Neutrophil (primary cell): ENCODE results near the gene KCTD15.

Source experiments
- H3K27ac ChIP-seq: fragments of 200-600 bp; sonication (generic); 2 replicates; pipeline ENCODE4 v1.5.1; 2016; ENCODE audit warnings: mild to moderate bottlenecking, moderate library complexity
- H3K27me3 ChIP-seq: fragments of 200-600 bp; sonication (generic); 2 replicates; pipeline ENCODE4 v1.6.0; 2016; ENCODE audit warnings: mild to moderate bottlenecking
- H3K36me3 ChIP-seq: fragments of 200-600 bp; sonication (generic); 2 replicates; pipeline ENCODE4 v1.5.1; 2017
- H3K4me1 ChIP-seq, 2 experiments: fragments of 200-600 bp in 1 of 2; sonication (generic) in 1 of 2; 1 replicate in 1 of 2; 2 replicates in 1 of 2; pipeline versions ENCODE4 v1.5.1 to v1.6.1; 2013 to 2016; ENCODE audit warnings: low read depth in 1 of 2, low read length in 1 of 2, mild to moderate bottlenecking in 1 of 2, moderate library complexity in 1 of 2; ENCODE audit not compliant: control insufficient read depth in 1 of 2, insufficient read depth in 1 of 2
- H3K4me3 ChIP-seq, 2 experiments: fragments of 200-600 bp in 1 of 2; sonication (generic) in 1 of 2; 1 replicate in 1 of 2; 2 replicates in 1 of 2; pipeline ENCODE4 v1.5.1; 2013 to 2016; ENCODE audit warnings: low read depth in 1 of 2, low read length in 1 of 2, mild to moderate bottlenecking in 1 of 2, moderate library complexity in 1 of 2
- H3K9me3 ChIP-seq: fragments of 200-600 bp; sonication (generic); 2 replicates; pipeline ENCODE4 v1.5.1; 2016
- CTCF ChIP-seq: fragments of 200-600 bp; sonication (generic); IDR thresholded peaks from 2 replicates; pipeline ENCODE4 v1.5.1; 2016; ENCODE audit warnings: antibody characterized with exemption

KCTD15 gene

DNA sequence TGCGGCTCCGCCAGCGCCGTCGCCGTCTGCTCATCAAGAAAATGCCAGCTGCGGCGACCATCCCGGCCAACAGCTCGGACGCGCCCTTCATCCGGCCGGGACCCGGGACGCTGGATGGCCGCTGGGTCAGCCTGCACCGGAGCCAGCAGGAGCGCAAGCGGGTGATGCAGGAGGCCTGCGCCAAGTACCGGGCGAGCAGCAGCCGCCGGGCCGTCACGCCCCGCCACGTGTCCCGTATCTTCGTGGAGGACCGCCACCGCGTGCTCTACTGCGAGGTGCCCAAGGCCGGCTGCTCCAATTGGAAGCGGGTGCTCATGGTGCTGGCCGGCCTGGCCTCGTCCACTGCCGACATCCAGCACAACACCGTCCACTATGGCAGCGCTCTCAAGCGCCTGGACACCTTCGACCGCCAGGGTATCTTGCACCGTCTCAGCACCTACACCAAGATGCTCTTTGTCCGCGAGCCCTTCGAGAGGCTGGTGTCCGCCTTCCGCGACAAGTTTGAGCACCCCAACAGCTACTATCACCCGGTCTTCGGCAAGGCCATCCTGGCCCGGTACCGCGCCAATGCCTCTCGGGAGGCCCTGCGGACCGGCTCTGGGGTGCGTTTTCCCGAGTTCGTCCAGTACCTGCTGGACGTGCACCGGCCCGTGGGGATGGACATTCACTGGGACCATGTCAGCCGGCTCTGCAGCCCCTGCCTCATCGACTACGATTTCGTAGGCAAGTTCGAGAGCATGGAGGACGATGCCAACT is 24.4 kb upstream of the KCTD15 start:
- Histone ChIP-seq H3K4me1 (no peaks in the 10 kb centered on the region), H3K4me3 (no peak overlapping the region), H3K27ac (no peak overlapping the region), H3K36me3 (no peaks in the 10 kb centered on the region), H3K27me3 (peaks cover 8% of the 10 kb centered on the region), H3K9me3 (no peaks in the 10 kb centered on the region)
- no peak for TF ChIP-seq CTCF

GRCh38 chr19:33772858-33773180 is 23.9 kb upstream of the KCTD15 start:
- Histone ChIP-seq H3K27ac (no peak overlapping the region), H3K36me3 (no peaks in the 10 kb centered on the region), H3K4me1 (peaks cover 0 to 1% of the 10 kb centered on the region in 2 experiments), H3K9me3 (no peaks in the 10 kb centered on the region), H3K27me3 (peaks cover 11% of the 10 kb centered on the region), H3K4me3 (no peak overlapping the region)
- no peak for TF ChIP-seq CTCF

DNA sequence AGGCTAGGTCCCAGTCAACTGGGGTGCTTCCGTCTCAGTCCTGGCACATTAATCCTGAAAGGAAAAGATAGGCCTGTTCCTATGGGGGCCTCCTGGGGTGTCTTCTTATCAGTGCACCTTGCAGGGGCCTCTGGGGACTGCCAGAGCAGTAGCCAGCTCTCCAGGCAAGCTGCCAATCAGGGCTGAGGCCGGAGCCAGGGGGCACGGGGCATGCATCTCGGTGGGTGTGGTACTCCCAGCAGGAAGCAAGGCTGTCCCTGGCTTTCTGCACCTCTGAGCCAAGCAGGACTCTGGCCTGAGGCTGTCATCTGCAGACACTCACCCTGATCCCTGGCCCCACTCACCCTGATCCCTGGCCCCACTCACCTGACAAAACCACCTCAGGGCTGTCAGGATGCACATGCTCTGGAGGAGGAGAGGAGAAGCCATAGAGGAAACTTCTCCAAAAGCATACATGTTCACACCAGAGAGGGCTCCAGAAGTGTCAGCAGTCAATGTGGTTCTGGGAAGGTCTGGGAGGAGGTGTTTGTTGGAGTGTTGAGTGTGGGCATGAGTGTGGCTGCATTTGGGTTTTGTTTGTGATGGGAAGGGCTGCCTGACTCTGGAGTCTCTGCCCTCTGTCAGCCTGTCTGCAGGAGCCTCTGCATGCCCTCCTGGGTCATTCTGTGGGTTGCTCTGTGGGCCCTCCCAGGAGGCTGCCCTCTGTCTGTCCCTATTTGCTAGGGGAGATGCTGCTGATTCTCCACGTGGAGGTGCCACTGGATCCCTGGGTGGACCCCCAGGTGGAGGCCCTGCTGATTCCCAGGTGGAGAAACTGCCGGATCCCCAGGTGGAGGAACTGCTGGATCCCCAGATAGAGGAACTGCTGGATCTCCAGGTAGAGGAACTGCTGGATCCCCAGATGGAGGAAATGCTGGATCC is 22.7 kb upstream of the KCTD15 start:
- Histone ChIP-seq H3K4me1 (peaks cover 0 to 7% of the 10 kb centered on the region in 2 experiments), H3K4me3 (no peak overlapping the region), H3K9me3 (no peaks in the 10 kb centered on the region), H3K27ac (no peak overlapping the region), H3K36me3 (no peaks in the 10 kb centered on the region), H3K27me3 (peaks cover 19% of the 10 kb centered on the region)
- TF ChIP-seq CTCF: no peak

DNA sequence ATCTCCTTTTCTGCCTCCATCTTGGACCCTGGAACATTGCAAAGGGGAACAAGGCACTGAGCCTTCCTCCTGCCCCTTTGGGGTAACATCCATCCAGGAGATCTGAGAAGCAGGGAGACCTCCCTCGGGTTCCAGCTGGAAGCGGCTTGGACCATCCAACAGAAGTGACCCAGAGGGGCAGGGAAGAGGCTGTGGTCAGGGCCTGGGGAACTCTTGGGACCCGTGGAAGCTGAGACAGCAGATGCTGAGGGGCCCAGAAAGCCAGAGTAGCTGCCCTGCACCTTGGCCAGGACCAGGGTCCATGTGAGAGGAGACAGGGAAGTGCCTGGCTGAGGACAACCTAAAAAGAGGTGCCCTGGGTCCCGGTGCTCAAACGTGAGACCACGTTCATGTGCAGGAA is 21.9 kb upstream of the KCTD15 start:
- Histone ChIP-seq H3K9me3 (no peaks in the 10 kb centered on the region), H3K27me3 (peaks cover 23% of the 10 kb centered on the region), H3K36me3 (no peaks in the 10 kb centered on the region), H3K4me1 (peaks cover 0 to 7% of the 10 kb centered on the region in 2 experiments), H3K27ac (no peak overlapping the region), H3K4me3 (no peak overlapping the region)
- TF ChIP-seq CTCF: no peak

DNA sequence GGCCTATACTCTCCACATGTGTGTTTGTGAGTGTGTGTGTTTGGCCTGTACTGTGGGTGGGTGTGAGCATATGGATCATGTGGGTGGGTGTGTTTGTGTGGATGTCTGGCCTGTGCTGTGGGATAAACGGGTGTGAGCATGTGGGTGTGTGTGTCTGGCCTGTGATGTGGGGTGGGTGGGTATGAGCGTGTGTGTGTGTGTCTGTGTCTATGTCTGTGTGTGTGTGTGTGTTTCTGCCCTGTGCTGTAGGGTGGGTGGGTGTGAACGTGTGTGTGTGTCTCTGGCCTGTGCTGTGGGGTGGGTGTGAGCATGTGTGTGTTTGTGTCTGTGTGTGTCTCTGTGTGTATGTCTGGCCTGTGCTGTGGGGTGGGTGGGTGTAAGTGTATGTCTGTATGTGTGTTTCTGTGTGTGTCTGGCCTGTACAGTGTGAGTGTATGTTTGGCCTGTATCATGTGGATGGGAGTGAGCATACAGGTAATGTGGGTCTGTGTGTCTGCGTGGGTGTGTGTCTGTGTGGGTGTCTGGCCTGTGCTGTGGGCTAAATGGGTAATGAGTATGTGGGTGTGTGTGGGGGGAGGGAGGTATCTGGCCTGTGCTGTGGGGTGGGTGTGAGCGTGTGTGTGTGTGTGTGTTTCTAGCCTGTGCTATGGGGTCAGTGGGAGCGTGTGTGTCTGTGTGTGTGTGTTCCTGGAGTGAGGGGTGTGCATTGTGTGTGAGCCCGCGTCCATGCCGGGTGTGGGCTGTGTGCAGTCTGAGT is 20.8 kb upstream of the KCTD15 start:
- Histone ChIP-seq H3K4me3 (no peak overlapping the region), H3K36me3 (no peaks in the 10 kb centered on the region), H3K27ac (no peak overlapping the region), H3K9me3 (no peaks in the 10 kb centered on the region), H3K27me3 (peaks cover 34% of the 10 kb centered on the region), H3K4me1 (peaks cover 0 to 7% of the 10 kb centered on the region in 2 experiments)
- TF ChIP-seq CTCF: no peak
